Panc1 (cell line): Measurements from ENCODE around the gene PRL. TPM values are rescaled to one million over a fixed set of nuclear protein-coding genes. Genes with fewer than 3 reads are reported as not detected.

ENCODE experiments used
- ATAC-seq: fragments of 200-7000 bp; cut with Tn5 transposase; 2 replicates; pipeline ENCODE4 v1.9.1; 2020; ENCODE audit warnings: mild to moderate bottlenecking, moderate library complexity
- BruUV-seq: library from RNA; stranded (reverse); fragments of 400-500 nt; replicated peaks from 2 replicates; lab custom pipeline; 2021; lab: Mats Ljungman, UMichigan
- CTCF ChIA-PET: fragments of 300-600 bp; sonication (Branson Sonifier 250); formaldehyde crosslinking; loops from one replicate; lab custom pipeline; 2022; ENCODE audit warnings: antibody characterized with exemption; lab: Charles Lee
- POLR2A ChIA-PET: fragments of 300-600 bp; sonication (Branson Sonifier 250); formaldehyde crosslinking; loops from one replicate; lab custom pipeline; 2022; ENCODE audit warnings: antibody characterized with exemption; lab: Charles Lee
- DNase-seq: peaks from one replicate; pipeline ENCODE4 v3.0.0-alpha.2; 2010; ENCODE audit warnings: low read depth, low spot score
- H3K27ac ChIP-seq: 2 replicates; pipeline ENCODE4 v1.5.1; 2011; ENCODE audit warnings: mild to moderate bottlenecking, low read length, inconsistent platforms
- H3K27me3 ChIP-seq: fragments of 200-500 bp; sonication (Bioruptor generic); 2 replicates; pipeline ENCODE4 v1.6.0; 2014; ENCODE audit warnings: low read length, inconsistent platforms; ENCODE audit not compliant: control insufficient read depth, insufficient read depth
- H3K36me3 ChIP-seq: fragments of 200-500 bp; sonication (Bioruptor generic); 2 replicates; pipeline ENCODE4 v1.5.1; 2014; ENCODE audit warnings: inconsistent platforms, mild to moderate bottlenecking, low read length, moderate library complexity; ENCODE audit not compliant: control insufficient read depth, insufficient read depth
- H3K4me1 ChIP-seq: 2 replicates; pipeline ENCODE4 v1.5.1; 2011; ENCODE audit warnings: inconsistent platforms, mild to moderate bottlenecking, low read length, moderate library complexity; ENCODE audit not compliant: control insufficient read depth, insufficient read depth
- H3K4me3 ChIP-seq, 2 experiments: 2 replicates each; pipeline ENCODE4 v1.5.1; 2011 to 2012; ENCODE audit warnings: low read depth in 2 of 2, low read length in 2 of 2, mild to moderate bottlenecking in 2 of 2, inconsistent platforms in 1 of 2, moderate library complexity in 1 of 2
- H3K9me3 ChIP-seq: fragments of 200-500 bp; sonication (Bioruptor generic); 2 replicates; pipeline ENCODE4 v1.5.1; 2014; ENCODE audit warnings: low read depth, mild to moderate bottlenecking, inconsistent platforms, low read length, moderate library complexity; ENCODE audit not compliant: control insufficient read depth, insufficient read depth
- POLR2AphosphoS5 ChIP-seq: IDR thresholded peaks from 2 replicates; pipeline ENCODE4 v1.6.1; 2012; ENCODE audit warnings: mild to moderate bottlenecking, low read depth, low read length, moderate library complexity
- SIN3A ChIP-seq: IDR thresholded peaks from 2 replicates; pipeline ENCODE4 v1.6.1; 2012; ENCODE audit warnings: low read depth, mild to moderate bottlenecking, low read length, moderate library complexity, borderline replicate concordance; ENCODE audit not compliant: insufficient read depth
- TCF7L2 ChIP-seq: IDR thresholded peaks from 2 replicates; pipeline ENCODE4 v1.6.1; 2011; ENCODE audit warnings: mild to moderate bottlenecking, low read depth, low read length, inconsistent platforms
- in situ Hi-C: cut with HindIII; loops from 2 replicates; pipeline ENCODE4 v1.10.0; 2016; ENCODE audit warnings: low sequenced_read_pairs, low pct_unique_long_range_greater_than_20kb
- intact Hi-C: fragments of 100-400 bp; cut with micrococcal nuclease; formaldehyde crosslinking; loops from one replicate; pipeline ENCODE4 v1.10.0; 2022; ENCODE audit not compliant: unreplicated experiment
- total RNA-seq: library from RNA; stranded (reverse); gene quantifications from one replicate; pipeline ENCODE4 v1.2.1, GENCODE V29; 2021; ENCODE audit not compliant: unreplicated experiment
- TF ChIP-seq, protein P1 (sequence below): fragments of 450-650 bp; IDR thresholded peaks from 2 replicates; pipeline ENCODE4 v1.5.1; 2017; ENCODE audit warnings: mild to moderate bottlenecking
- TF ChIP-seq, protein P2 (sequence below), 2 experiments: IDR thresholded peaks; 2 replicates each; pipeline ENCODE4 v1.6.1; 2011 to 2012; ENCODE audit warnings: low read depth in 2 of 2, control low read depth in 1 of 2, low read length in 1 of 2, mild to moderate bottlenecking in 1 of 2, moderate library complexity in 1 of 2; ENCODE audit not compliant: insufficient read depth in 1 of 2

The PRL gene
- total RNA-seq, 1 experiment from 2014 or later, result not detected

DNA sequence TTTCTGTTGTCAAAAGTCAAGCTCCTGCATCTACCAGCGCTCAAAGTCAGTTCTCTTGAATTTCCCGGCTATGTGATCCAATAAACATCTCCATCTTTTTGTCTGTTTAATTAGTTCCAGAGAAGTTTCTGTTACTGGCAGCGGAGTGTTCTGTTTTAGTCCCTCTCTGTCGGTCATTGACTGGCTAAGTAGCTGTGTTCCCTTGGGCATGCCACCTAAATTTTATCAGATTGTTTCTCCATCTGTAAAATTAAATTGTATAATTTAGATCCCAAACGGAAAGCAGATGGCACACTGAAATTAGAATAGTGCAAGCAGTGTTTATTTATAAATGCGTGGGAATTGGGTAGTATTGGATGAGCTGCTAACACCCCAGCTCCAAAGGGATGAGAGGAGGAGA, 29.7 kb upstream of the PRL start:
- intact Hi-C loops, result no loop called here
- ChIA-PET POLR2A (no interaction called here), CTCF (no interaction called here)
- BruUV-seq, result no TSS peak
- ATAC-seq (no peak), DNase-seq (no peak)
- Histone ChIP-seq H3K27ac (no peak overlapping the region), H3K9me3 (no peaks in the 10 kb centered on the region), H3K27me3 (no peaks in the 10 kb centered on the region), H3K4me3 (no peak overlapping the region), H3K36me3 (no peaks in the 10 kb centered on the region), H3K4me1 (no peaks in the 10 kb centered on the region)
- in situ Hi-C loops, result no loop called here
- no peak for TF ChIP-seq SIN3A
- TF ChIP-seq, protein P1, sequence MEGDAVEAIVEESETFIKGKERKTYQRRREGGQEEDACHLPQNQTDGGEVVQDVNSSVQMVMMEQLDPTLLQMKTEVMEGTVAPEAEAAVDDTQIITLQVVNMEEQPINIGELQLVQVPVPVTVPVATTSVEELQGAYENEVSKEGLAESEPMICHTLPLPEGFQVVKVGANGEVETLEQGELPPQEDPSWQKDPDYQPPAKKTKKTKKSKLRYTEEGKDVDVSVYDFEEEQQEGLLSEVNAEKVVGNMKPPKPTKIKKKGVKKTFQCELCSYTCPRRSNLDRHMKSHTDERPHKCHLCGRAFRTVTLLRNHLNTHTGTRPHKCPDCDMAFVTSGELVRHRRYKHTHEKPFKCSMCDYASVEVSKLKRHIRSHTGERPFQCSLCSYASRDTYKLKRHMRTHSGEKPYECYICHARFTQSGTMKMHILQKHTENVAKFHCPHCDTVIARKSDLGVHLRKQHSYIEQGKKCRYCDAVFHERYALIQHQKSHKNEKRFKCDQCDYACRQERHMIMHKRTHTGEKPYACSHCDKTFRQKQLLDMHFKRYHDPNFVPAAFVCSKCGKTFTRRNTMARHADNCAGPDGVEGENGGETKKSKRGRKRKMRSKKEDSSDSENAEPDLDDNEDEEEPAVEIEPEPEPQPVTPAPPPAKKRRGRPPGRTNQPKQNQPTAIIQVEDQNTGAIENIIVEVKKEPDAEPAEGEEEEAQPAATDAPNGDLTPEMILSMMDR, result no peak
- TF ChIP-seq POLR2AphosphoS5, result no peak
- no peak for TF ChIP-seq TCF7L2
- TF ChIP-seq, protein P2, sequence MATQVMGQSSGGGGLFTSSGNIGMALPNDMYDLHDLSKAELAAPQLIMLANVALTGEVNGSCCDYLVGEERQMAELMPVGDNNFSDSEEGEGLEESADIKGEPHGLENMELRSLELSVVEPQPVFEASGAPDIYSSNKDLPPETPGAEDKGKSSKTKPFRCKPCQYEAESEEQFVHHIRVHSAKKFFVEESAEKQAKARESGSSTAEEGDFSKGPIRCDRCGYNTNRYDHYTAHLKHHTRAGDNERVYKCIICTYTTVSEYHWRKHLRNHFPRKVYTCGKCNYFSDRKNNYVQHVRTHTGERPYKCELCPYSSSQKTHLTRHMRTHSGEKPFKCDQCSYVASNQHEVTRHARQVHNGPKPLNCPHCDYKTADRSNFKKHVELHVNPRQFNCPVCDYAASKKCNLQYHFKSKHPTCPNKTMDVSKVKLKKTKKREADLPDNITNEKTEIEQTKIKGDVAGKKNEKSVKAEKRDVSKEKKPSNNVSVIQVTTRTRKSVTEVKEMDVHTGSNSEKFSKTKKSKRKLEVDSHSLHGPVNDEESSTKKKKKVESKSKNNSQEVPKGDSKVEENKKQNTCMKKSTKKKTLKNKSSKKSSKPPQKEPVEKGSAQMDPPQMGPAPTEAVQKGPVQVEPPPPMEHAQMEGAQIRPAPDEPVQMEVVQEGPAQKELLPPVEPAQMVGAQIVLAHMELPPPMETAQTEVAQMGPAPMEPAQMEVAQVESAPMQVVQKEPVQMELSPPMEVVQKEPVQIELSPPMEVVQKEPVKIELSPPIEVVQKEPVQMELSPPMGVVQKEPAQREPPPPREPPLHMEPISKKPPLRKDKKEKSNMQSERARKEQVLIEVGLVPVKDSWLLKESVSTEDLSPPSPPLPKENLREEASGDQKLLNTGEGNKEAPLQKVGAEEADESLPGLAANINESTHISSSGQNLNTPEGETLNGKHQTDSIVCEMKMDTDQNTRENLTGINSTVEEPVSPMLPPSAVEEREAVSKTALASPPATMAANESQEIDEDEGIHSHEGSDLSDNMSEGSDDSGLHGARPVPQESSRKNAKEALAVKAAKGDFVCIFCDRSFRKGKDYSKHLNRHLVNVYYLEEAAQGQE (IDR thresholded peaks at IDR 0.05; ENCODE audit: insufficient read depth in 1 of 2, low read depth in 2 of 2, low read length in 1 of 2), result no peak

DNA sequence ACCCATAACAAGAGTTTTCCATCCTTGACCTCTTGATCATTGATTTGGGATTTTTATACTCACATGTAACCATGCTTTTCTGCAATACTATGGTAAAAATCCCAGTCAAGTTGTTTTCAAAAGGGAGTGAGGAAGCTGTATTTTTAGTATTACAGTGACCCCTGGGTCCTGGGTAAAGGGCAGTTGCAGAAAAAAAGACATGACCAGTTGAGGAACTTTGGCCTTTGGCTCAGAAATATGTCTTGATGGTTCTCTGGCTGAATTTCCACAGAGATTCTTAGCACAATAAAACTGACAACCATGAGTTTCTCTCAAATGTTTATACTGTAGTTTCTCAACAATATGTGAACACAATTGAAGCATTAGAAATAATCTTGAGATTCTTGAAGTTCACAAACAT, 28.6 kb upstream of the PRL start:
- BruUV-seq, result no TSS peak

DNA sequence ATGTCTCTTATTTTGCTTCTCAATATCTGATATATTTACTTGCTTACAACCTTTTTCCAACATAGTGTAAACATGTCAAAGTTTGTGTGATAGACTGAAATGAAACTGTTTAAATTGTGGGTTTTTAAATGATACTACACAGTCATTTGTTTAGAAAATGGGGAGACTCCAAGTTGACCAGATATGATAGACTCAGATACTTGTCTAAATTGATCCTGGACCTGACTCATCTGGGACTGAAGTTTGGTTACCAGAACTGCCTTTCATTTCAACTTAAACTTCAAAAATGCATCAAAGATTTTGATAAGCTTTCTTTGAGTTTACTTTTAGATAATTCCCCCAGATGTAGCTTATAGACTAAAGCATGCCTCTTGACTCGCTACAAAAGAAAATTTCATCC, 27.0 kb upstream of the PRL start:
- DNase-seq, result no peak
- BruUV-seq, result no TSS peak
- Histone ChIP-seq H3K4me3 (no peak overlapping the region), H3K9me3 (no peaks in the 10 kb centered on the region), H3K27me3 (no peaks in the 10 kb centered on the region), H3K27ac (no peak overlapping the region), H3K4me1 (no peaks in the 10 kb centered on the region), H3K36me3 (no peaks in the 10 kb centered on the region)
- intact Hi-C loops, result no loop called here
- ATAC-seq, result no peak
- in situ Hi-C loops, result no loop called here
- TF ChIP-seq, protein P1, result no peak
- TF ChIP-seq SIN3A, result no peak
- TF ChIP-seq, protein P2 (IDR thresholded peaks at IDR 0.05; ENCODE audit: insufficient read depth in 1 of 2, low read depth in 2 of 2, low read length in 1 of 2), result no peak
- TF ChIP-seq TCF7L2, result no peak
- no peak for TF ChIP-seq POLR2AphosphoS5
- ChIA-PET POLR2A (no interaction called here), CTCF (no interaction called here)

More for the DNA sequence above, 28.6 kb upstream of the PRL start:
- H3K27me3 ChIP-seq, result no peaks in the 10 kb centered on the region
- in situ Hi-C loops (no loop called here), intact Hi-C loops (no loop called here)
- no peaks in the 10 kb centered on the region for H3K36me3 ChIP-seq
- no peaks in the 10 kb centered on the region for H3K4me1 ChIP-seq
- DNase-seq (no peak), ATAC-seq (no peak)
- no peaks in the 10 kb centered on the region for H3K9me3 ChIP-seq
- ChIA-PET POLR2A (no interaction called here), CTCF (no interaction called here)
- H3K27ac ChIP-seq, result no peak overlapping the region
- H3K4me3 ChIP-seq, result no peak overlapping the region
- TF ChIP-seq POLR2AphosphoS5, result no peak
